ENCODE measurements around the gene PLA2G2C. TPM values are rescaled to one million over a fixed set of nuclear protein-coding genes. Genes with fewer than 3 reads are reported as not detected.

PLA2G2C gene
- total and polyA plus RNA-seq, 2 of the 13 experiments (the other 11 are each of a cell fraction or from before 2014, with no cell fraction given), result not detected

DNA sequence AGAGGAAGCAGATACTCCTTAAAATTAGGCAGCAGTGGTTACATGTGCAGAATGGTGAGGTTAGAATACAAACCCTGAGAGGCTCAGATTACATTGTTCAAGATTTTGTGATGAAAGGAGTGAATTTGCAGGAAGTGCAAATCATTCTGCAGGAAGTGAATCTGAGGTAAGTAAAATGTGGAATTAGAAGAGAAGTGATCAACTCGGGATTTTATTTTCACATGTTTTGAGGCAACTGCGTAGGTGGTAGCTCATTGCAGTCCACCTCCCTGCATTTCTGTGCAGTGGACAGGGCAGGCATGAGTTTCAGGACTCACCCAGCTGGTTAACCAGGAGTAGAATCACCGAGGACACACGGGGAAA, 2.1 kb upstream of the PLA2G2C start:
- no peak for TF ChIP-seq ZNF691 (CRISPR knock-in tag; IDR thresholded peaks at IDR 0.05; ENCODE audit: borderline replicate concordance, low read depth)
- TF ChIP-seq ZIK1 (CRISPR knock-in tag; IDR thresholded peaks at IDR 0.05; ENCODE audit: borderline replicate concordance, low read depth), result no peak
- TF ChIP-seq ZNF747 (CRISPR knock-in tag; IDR thresholded peaks at IDR 0.05; ENCODE audit: borderline replicate concordance), result no peak
- TF ChIP-seq ZNF724P (CRISPR knock-in tag; IDR thresholded peaks at IDR 0.05; ENCODE audit: borderline replicate concordance), result no peak
- TF ChIP-seq SP4 (CRISPR knock-in tag; IDR thresholded peaks at IDR 0.05), result no peak
- TF ChIP-seq, protein P1, sequence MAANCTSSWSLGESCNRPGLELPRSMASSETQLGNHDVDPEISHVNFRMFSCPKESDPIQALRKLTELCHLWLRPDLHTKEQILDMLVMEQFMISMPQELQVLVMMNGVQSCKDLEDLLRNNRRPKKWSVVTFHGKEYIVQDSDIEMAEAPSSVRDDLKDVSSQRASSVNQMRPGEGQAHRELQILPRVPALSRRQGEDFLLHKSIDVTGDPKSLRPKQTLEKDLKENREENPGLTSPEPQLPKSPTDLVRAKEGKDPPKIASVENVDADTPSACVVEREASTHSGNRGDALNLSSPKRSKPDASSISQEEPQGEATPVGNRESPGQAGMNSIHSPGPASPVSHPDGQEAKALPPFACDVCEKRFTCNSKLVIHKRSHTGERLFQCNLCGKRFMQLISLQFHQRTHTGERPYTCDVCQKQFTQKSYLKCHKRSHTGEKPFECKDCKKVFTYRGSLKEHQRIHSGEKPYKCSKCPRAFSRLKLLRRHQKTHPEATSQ (CRISPR knock-in tag; IDR thresholded peaks at IDR 0.05; ENCODE audit: borderline replicate concordance), result no peak
- TF ChIP-seq TOE1 (CRISPR knock-in tag; IDR thresholded peaks at IDR 0.05), result no peak
- TF ChIP-seq SSRP1 (CRISPR knock-in tag; IDR thresholded peaks at IDR 0.05), result no peak
- no peak for TF ChIP-seq JUNB (CRISPR knock-in tag; IDR thresholded peaks at IDR 0.05; ENCODE audit: borderline replicate concordance)
- TF ChIP-seq EHMT2 (IDR thresholded peaks at IDR 0.05; ENCODE audit: borderline replicate concordance, low read depth, low read length), result no peak
- TF ChIP-seq ZNF713 (CRISPR knock-in tag; IDR thresholded peaks at IDR 0.05), result no peak
- TF ChIP-seq ZNF644 (CRISPR knock-in tag; IDR thresholded peaks at IDR 0.05; ENCODE audit: low read depth), result no peak
- no peak for TF ChIP-seq ZNF572 (CRISPR knock-in tag; IDR thresholded peaks at IDR 0.05)
- TF ChIP-seq ZNF138 (CRISPR knock-in tag; IDR thresholded peaks at IDR 0.05; ENCODE audit: low read depth), result no peak
- no peak for TF ChIP-seq ZNF44 (CRISPR knock-in tag; IDR thresholded peaks at IDR 0.05)
- TF ChIP-seq ZNF329 (CRISPR knock-in tag; IDR thresholded peaks at IDR 0.05; ENCODE audit: low read depth), result no peak
- TF ChIP-seq HOXD1 (CRISPR knock-in tag; IDR thresholded peaks at IDR 0.05), result no peak
- no peak for TF ChIP-seq ZNF891 (CRISPR knock-in tag; IDR thresholded peaks at IDR 0.05)
- no peak for TF ChIP-seq ZBTB7A (CRISPR knock-in tag; IDR thresholded peaks at IDR 0.05)
- no peak for TF ChIP-seq GLI4 (CRISPR knock-in tag; IDR thresholded peaks at IDR 0.05; ENCODE audit: borderline replicate concordance)
- Histone ChIP-seq H2AFZ (ENCODE audit: low read length) (no peak overlapping the region), H3K4me3 (replicated peaks in 1 of 3; ENCODE audit: insufficient read depth in 1 of 3, low read depth in 2 of 3, low read length in 3 of 3) (no peak overlapping the region), H3K36me3 (replicated peaks in 1 of 2; ENCODE audit: control insufficient read depth in 1 of 2, insufficient read depth in 2 of 2, low read length in 2 of 2) (no peaks in the 10 kb centered on the region), H3K9me3 (ENCODE audit: low read length) (no peaks in the 10 kb centered on the region), H3K4me1 (ENCODE audit: insufficient read depth, low read length) (peaks cover 31% of the 10 kb centered on the region), H3K4me2 (ENCODE audit: low read depth, low read length) (no peak overlapping the region), H3K79me2 (ENCODE audit: insufficient read depth, low read length) (no peaks in the 10 kb centered on the region), H3K9ac (ENCODE audit: insufficient read depth, low read depth, low read length) (no peak overlapping the region), H3K27ac (ENCODE audit: extremely low read length, insufficient read depth, low read length) (no peak overlapping the region), H4K20me1 (ENCODE audit: insufficient read depth, low read length) (no peaks in the 10 kb centered on the region), H3K27me3 (ENCODE audit: control insufficient read depth in 1 of 2, insufficient read depth in 2 of 2, low read length in 2 of 2) (peaks cover 2 to 54% of the 10 kb centered on the region in 2 experiments; a peak in 4 of 5 replicates)
- in situ Hi-C loops (cut with HindIII; ENCODE audit: extremely low pct_ligation_motif_present, low pct_unique_long_range_greater_than_20kb), result no loop called here
- ChIA-PET CTCF (ENCODE audit: low intra/inter-chr PET ratio, low total read pairs) (no interaction called here), POLR2A (no interaction called here)
- FAIRE-seq, result no peak
- BruUV-seq (replicated peaks), result no TSS peak
- no peak for ATAC-seq
- 22% methylated on average over 4 of the region's 4 CpGs for WGBS (ENCODE audit: low lambda C conversion rate)
- intact Hi-C loops (cut with micrococcal nuclease; ENCODE audit: unreplicated experiment), result no loop called here
- no peak for DNase-seq (ENCODE audit: low spot score)

All from HepG2 (cell line).